HK-2 (cell line): ENCODE data around the gene ZYX.

Experiments
- DNase-seq: peaks from one replicate; pipeline ENCODE4 v3.0.0-alpha.2; 2018; ENCODE audit not compliant: unreplicated experiment

The ZYX gene

GRCh38 chr7:143380646-143381426, at the start of gene ZYX:
TSS of gene ZYX (plus strand) at chr7:143381345. CDS start at chr7:143381572, 227 bp downstream.
- DNase-seq, result peak; percentile 98

- DNase-seq, result no peak
These were observed 46.9 kb upstream of the ZYX start for GRCh38 chr7:143334244-143334643.

GRCh38 chr7:143337216-143337615, 43.9 kb upstream of the ZYX start:
- no peak for DNase-seq

GRCh38 chr7:143341842-143342241, 39.3 kb upstream of the ZYX start:
- DNase-seq, result no peak

GRCh38 chr7:143343596-143343995, 37.5 kb upstream of the ZYX start:
- DNase-seq, result no peak

GRCh38 chr7:143345428-143345900, 35.7 kb upstream of the ZYX start:
- no peak for DNase-seq

GRCh38 chr7:143346018-143346417, 35.1 kb upstream of the ZYX start:
- DNase-seq, result no peak

GRCh38 chr7:143347950-143348349, 33.2 kb upstream of the ZYX start:
- DNase-seq, result no peak

GRCh38 chr7:143351060-143351459, 30.1 kb upstream of the ZYX start:
- no peak for DNase-seq

GRCh38 chr7:143351574-143351973, 29.6 kb upstream of the ZYX start:
- no peak for DNase-seq

- no peak for DNase-seq
These were observed 28.6 kb upstream of the ZYX start for GRCh38 chr7:143352531-143353002.

- no peak for DNase-seq
These were observed 26.8 kb upstream of the ZYX start for GRCh38 chr7:143354376-143354775.

GRCh38 chr7:143354965-143355364, 26.2 kb upstream of the ZYX start:
- DNase-seq, result no peak

GRCh38 chr7:143355450-143356385, 25.4 kb upstream of the ZYX start:
- DNase-seq, result no peak

GRCh38 chr7:143356414-143357050, 24.6 kb upstream of the ZYX start:
- no peak for DNase-seq

- no peak for DNase-seq
These were observed 22.5 kb upstream of the ZYX start for GRCh38 chr7:143358626-143359025.

GRCh38 chr7:143359771-143360353, 21.3 kb upstream of the ZYX start:
- DNase-seq, result no peak

GRCh38 chr7:143360788-143361551, 20.2 kb upstream of the ZYX start:
- DNase-seq, result no peak

GRCh38 chr7:143361552-143362130, 19.5 kb upstream of the ZYX start:
- DNase-seq, result no peak
